ENCODE measurements around the gene EFHC1.

Gene EFHC1

GRCh38 chr6:52518279-52518945 lies 98.3 kb downstream of the EFHC1 start:
- no peak overlapping the region for H3K4me3 ChIP-seq (ENCODE audit: low read depth, low read length)
- TF ChIP-seq CTCF (IDR thresholded peaks at IDR 0.05; ENCODE audit: low read depth, low read length): no peak

- TF ChIP-seq CTCF (IDR thresholded peaks at IDR 0.05; ENCODE audit: low read depth, low read length): no peak
Observed at GRCh38 chr6:52519618-52520017, 99.5 kb downstream of the EFHC1 start.

GRCh38 chr6:52522151-52522626 lies 102.0 kb downstream of the EFHC1 start:
- TF ChIP-seq CTCF (IDR thresholded peaks at IDR 0.05; ENCODE audit: low read depth, low read length): no peak
- no peak overlapping the region; the same call in 1 of the 2 replicates for H3K4me3 ChIP-seq (ENCODE audit: low read depth, low read length)

More at GRCh38 chr6:52519618-52520017, 99.5 kb downstream of the EFHC1 start:
- no peak overlapping the region for H3K4me3 ChIP-seq (ENCODE audit: low read depth, low read length)

- H3K4me3 ChIP-seq (ENCODE audit: low read depth, low read length): no peak overlapping the region
Observed at GRCh38 chr6:52522655-52523054, 102.5 kb downstream of the EFHC1 start.

GRCh38 chr6:52523378-52524142 lies 103.4 kb downstream of the EFHC1 start:
- no peak overlapping the region for H3K4me3 ChIP-seq (ENCODE audit: low read depth, low read length)
- no peak for TF ChIP-seq CTCF (IDR thresholded peaks at IDR 0.05; ENCODE audit: low read depth, low read length)

More at GRCh38 chr6:52522655-52523054, 102.5 kb downstream of the EFHC1 start:
- TF ChIP-seq CTCF (IDR thresholded peaks at IDR 0.05; ENCODE audit: low read depth, low read length): no peak

GRCh38 chr6:52524918-52525317 lies 104.8 kb downstream of the EFHC1 start:
- no peak for TF ChIP-seq CTCF (IDR thresholded peaks at IDR 0.05; ENCODE audit: low read depth, low read length)
- no peak overlapping the region for H3K4me3 ChIP-seq (ENCODE audit: low read depth, low read length)

GRCh38 chr6:52526634-52527033 lies 106.5 kb downstream of the EFHC1 start:
- H3K4me3 ChIP-seq (ENCODE audit: low read depth, low read length): no peak overlapping the region
- TF ChIP-seq CTCF (IDR thresholded peaks at IDR 0.05; ENCODE audit: low read depth, low read length): no peak

Measured in WI38 (cell line).